Gastrocnemius medialis (tissue), 4 donors: ENCODE data around the gene XIRP1. TPM values are rescaled to one million over a fixed set of nuclear protein-coding genes. Genes with fewer than 3 reads are reported as not detected.

ENCODE experiments used
- ATAC-seq, 2 donors: fragments of 150-250 bp; one replicate each; pipeline ENCODE4 v1.9.1; 2016
- DNase-seq, 2 donors: peaks; one replicate each; pipeline ENCODE4 v3.0.0-alpha.2; 2019
- H3K27ac ChIP-seq, 4 donors: fragments of 200-600 bp; sonication (generic); 1 replicate in 1 of 4; 2 replicates in 3 of 4; pipeline ENCODE4 v1.5.1; 2016 to 2018; ENCODE audit warnings: mild to moderate bottlenecking in 2 of 4, moderate library complexity in 1 of 4
- H3K27me3 ChIP-seq, 3 donors: fragments of 200-600 bp; sonication (generic) in 2 of 3; 1 replicate in 1 of 3; 2 replicates in 2 of 3; pipeline versions ENCODE4 v1.5.1 to v1.6.0; 2016 to 2019; ENCODE audit warnings: mild to moderate bottlenecking in 1 of 3, moderate library complexity in 1 of 3
- H3K36me3 ChIP-seq, 2 donors: fragments of 200-600 bp; sonication (generic) in 1 of 2; one replicate each; pipeline ENCODE4 v1.5.1; 2017 to 2018
- H3K4me1 ChIP-seq, 2 donors: fragments of 200-600 bp; sonication (generic) in 1 of 2; one replicate each; pipeline ENCODE4 v1.5.1; 2016 to 2017; ENCODE audit warnings: mild to moderate bottlenecking in 2 of 2
- H3K4me3 ChIP-seq, 4 donors: fragments of 200-600 bp; sonication (generic) in 3 of 4; 1 replicate in 1 of 4; 2 replicates in 3 of 4; pipeline ENCODE4 v1.5.1; 2016 to 2019; ENCODE audit warnings: mild to moderate bottlenecking in 2 of 4
- H3K9me3 ChIP-seq, 3 donors: fragments of 200-600 bp; sonication (generic) in 2 of 3; 1 replicate in 1 of 3; 2 replicates in 2 of 3; pipeline ENCODE4 v1.5.1; 2016 to 2019
- CTCF ChIP-seq, 5 experiments: fragments of 450-650 bp in 3 of 5; fragments of 200-600 bp in 2 of 5; sonication (generic) in 2 of 5; IDR thresholded peaks in 4 of 5; conservative IDR thresholded peaks in 1 of 5; 1 replicate in 4 of 5; 2 replicates in 1 of 5; pipeline ENCODE4 v1.5.1; 2016 to 2019; ENCODE audit warnings: antibody characterized with exemption in 5 of 5, mild to moderate bottlenecking in 3 of 5, moderate library complexity in 3 of 5
- POLR2A ChIP-seq, 2 donors: fragments of 450-650 bp; IDR thresholded peaks; one replicate each; pipeline ENCODE4 v1.6.1; 2017; ENCODE audit warnings: antibody characterized with exemption in 2 of 2, mild to moderate bottlenecking in 2 of 2, moderate library complexity in 2 of 2
- in situ Hi-C, 4 donors: fragments of 200-750 bp; cut with MboI; loops; one replicate each; pipeline versions ENCODE4 v1.15.0 to v1.8.0; 2017; ENCODE audit warnings: low sequenced_read_pairs in 4 of 4
- intact Hi-C: fragments of 100-400 bp; cut with DNase I; formaldehyde crosslinking; loops from one replicate; pipeline ENCODE4 v1.15.1; 2023; ENCODE audit warnings: low total_unique reads
- total RNA-seq, 4 donors: library from RNA; depleted of rRNA; stranded (reverse); fragments of >200 nt; gene quantifications; one replicate each; pipeline versions ENCODE4 v1.1.0 to v1.2.3, GENCODE V29; 2016

XIRP1 gene, protein sequence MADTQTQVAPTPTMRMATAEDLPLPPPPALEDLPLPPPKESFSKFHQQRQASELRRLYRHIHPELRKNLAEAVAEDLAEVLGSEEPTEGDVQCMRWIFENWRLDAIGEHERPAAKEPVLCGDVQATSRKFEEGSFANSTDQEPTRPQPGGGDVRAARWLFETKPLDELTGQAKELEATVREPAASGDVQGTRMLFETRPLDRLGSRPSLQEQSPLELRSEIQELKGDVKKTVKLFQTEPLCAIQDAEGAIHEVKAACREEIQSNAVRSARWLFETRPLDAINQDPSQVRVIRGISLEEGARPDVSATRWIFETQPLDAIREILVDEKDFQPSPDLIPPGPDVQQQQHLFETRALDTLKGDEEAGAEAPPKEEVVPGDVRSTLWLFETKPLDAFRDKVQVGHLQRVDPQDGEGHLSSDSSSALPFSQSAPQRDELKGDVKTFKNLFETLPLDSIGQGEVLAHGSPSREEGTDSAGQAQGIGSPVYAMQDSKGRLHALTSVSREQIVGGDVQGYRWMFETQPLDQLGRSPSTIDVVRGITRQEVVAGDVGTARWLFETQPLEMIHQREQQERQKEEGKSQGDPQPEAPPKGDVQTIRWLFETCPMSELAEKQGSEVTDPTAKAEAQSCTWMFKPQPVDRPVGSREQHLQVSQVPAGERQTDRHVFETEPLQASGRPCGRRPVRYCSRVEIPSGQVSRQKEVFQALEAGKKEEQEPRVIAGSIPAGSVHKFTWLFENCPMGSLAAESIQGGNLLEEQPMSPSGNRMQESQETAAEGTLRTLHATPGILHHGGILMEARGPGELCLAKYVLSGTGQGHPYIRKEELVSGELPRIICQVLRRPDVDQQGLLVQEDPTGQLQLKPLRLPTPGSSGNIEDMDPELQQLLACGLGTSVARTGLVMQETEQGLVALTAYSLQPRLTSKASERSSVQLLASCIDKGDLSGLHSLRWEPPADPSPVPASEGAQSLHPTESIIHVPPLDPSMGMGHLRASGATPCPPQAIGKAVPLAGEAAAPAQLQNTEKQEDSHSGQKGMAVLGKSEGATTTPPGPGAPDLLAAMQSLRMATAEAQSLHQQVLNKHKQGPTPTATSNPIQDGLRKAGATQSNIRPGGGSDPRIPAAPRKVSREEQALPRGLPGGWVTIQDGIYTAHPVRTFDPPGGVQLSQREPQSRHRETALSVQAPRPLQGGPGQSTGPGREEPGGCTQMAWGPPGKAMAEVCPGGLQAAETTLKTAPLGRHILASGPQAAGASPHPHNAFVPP (N-terminal part only)
- total RNA-seq, result 100 to 1,000 TPM in 2 of 4 donors, 10 to 100 TPM in 2; 52.4 to 329 (median 128) TPM

DNA sequence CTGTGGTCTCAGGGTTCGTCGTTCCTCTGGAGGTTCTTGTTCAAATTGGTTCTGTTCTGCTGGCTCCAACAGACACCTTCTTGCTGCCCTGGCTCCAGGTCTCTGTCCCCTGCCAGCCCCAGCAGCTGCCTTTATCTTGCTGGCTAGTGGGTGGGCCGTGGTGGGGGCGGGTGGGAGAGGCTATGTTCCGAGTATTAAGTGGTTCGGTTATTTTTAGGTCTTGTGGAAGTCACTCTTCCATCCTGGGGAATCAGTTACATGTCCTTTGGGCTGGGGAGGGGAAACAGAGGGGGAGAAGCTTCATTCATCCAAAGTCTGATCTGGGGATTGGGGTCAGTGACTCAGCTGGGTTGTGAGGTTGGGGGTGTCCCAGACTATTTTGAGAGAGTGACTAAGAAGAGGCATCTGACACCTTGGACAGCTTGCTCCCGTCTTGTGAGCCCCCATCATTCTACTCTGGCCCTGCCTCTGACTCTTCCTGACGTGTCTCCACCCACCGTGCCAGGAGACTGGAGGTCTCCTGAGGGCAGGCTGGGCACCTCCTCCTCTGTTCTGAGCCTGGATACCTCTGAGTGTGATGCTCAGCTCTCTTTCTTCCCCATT lies at the start of gene XIRP1:
Gene XIRP1, minus strand, starts transcription at position 106 of the 603 bp plus-strand sequence. CDS start 3,150 bp downstream, outside the sequence.
- Histone ChIP-seq H3K4me3 (peak within 1 kb of the TSS; percentile 47 to 71 (median 48)), H3K27ac (peak within 1 kb of the TSS; percentile 91 to 100 (median 98)), H3K4me1 (peaks cover 63 to 66% of the 10 kb centered on the region in 2 donors), H3K9me3 (no peaks in the 10 kb centered on the region), H3K27me3 (no peaks in the 10 kb centered on the region), H3K36me3 (peaks cover 0 to 5% of the 10 kb centered on the region in 2 donors)
- in situ Hi-C loops, result loop anchor here in 3 of 4 donors (5.0 to 25.0 kb wide), 3 partner anchors 92 to 1270 kb away; partner anchors contain the start of genes CX3CR1 (in 1 of the 3) and RPL14 (in 1 of the 3)
- DNase-seq (peak; percentile 79 to 90), ATAC-seq (peak; percentile 57 to 70)
- intact Hi-C loops, result loop anchor here (5.0 kb wide), 2 partner anchors 85 to 730 kb away; partner anchors contain the start of genes GORASP1 and TTC21A
- TF ChIP-seq CTCF (IDR thresholded peaks at IDR 0.05 in 4 of 5, conservative IDR thresholded peaks at IDR 0.05 in 1 of 5) (no peak), POLR2A (IDR thresholded peaks at IDR 0.05) (peak; percentile 79 to 92)

GRCh38 chr3:39241561-39241960 lies 49.2 kb upstream of the XIRP1 start:
- in situ Hi-C loops (no loop called here), intact Hi-C loops (no loop called here)
- Histone ChIP-seq H3K27ac (no peak overlapping the region), H3K27me3 (no peaks in the 10 kb centered on the region), H3K36me3 (no peaks in the 10 kb centered on the region), H3K4me1 (no peaks in the 10 kb centered on the region), H3K4me3 (no peak overlapping the region), H3K9me3 (no peaks in the 10 kb centered on the region)
- TF ChIP-seq POLR2A (IDR thresholded peaks at IDR 0.05) (no peak), CTCF (IDR thresholded peaks at IDR 0.05 in 4 of 5, conservative IDR thresholded peaks at IDR 0.05 in 1 of 5) (no peak)
- no peak for DNase-seq
- ATAC-seq, result no peak

DNA sequence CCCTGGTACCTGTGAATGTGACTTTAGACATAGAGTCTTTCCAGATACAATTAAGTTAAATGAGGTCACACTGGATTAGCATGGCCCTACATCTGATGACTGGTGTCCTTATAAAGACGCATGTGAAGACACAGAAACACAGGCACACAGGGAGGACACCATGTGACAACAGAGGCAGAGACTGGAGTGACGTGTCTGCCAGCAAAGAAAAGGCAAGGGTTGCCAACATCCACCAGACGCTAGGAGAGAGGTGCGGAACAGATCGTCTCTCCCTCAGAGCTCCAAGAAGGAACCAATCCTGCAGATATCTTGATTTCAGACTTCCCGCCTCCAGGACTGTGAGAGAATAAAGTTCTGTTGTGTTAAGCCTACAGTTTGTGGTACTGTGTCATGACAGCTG lies 44.6 kb upstream of the XIRP1 start:
- no peaks in the 10 kb centered on the region for H3K36me3 ChIP-seq
- ATAC-seq (peak in 1 of 2 donors; percentile 50), DNase-seq (no peak)
- H3K27ac ChIP-seq, result no peak overlapping the region
- no peak for TF ChIP-seq POLR2A (IDR thresholded peaks at IDR 0.05)
- TF ChIP-seq CTCF (IDR thresholded peaks at IDR 0.05 in 4 of 5, conservative IDR thresholded peaks at IDR 0.05 in 1 of 5), result no peak
- no peaks in the 10 kb centered on the region for H3K27me3 ChIP-seq
- H3K4me3 ChIP-seq, result no peak overlapping the region
- intact Hi-C loops, result no loop called here
- no peaks in the 10 kb centered on the region for H3K9me3 ChIP-seq
- no peaks in the 10 kb centered on the region for H3K4me1 ChIP-seq
- in situ Hi-C loops, result no loop called here

- H3K4me1 ChIP-seq, result no peaks in the 10 kb centered on the region
- H3K9me3 ChIP-seq, result no peaks in the 10 kb centered on the region
- ATAC-seq (no peak), DNase-seq (no peak)
- H3K36me3 ChIP-seq, result no peaks in the 10 kb centered on the region
- in situ Hi-C loops, result no loop called here
- H3K4me3 ChIP-seq, result no peak overlapping the region
- TF ChIP-seq POLR2A (IDR thresholded peaks at IDR 0.05) (no peak), CTCF (IDR thresholded peaks at IDR 0.05 in 4 of 5, conservative IDR thresholded peaks at IDR 0.05 in 1 of 5) (no peak)
- intact Hi-C loops, result no loop called here
- no peaks in the 10 kb centered on the region for H3K27me3 ChIP-seq
- H3K27ac ChIP-seq, result no peak overlapping the region
These were observed 42.3 kb upstream of the XIRP1 start for GRCh38 chr3:39234651-39235050.
